C4-2B (cell line): Measurements from ENCODE around the gene HECW1.

Experiments used
- H3K27ac ChIP-seq: fragments of 450-650 bp; 2 replicates; pipeline ENCODE4 v1.5.1; 2017
- CTCF ChIP-seq: fragments of 450-650 bp; conservative IDR thresholded peaks from 2 replicates; pipeline ENCODE4 v1.5.1; 2017; ENCODE audit warnings: mild to moderate bottlenecking
- ZFX ChIP-seq: fragments of 450-650 bp; IDR thresholded peaks from 2 replicates; pipeline ENCODE4 v1.6.1; 2017

The HECW1 gene

GRCh38 chr7:43260980-43261878 lies 148.8 kb downstream of the HECW1 start:
- TF ChIP-seq ZFX, result no peak
- TF ChIP-seq CTCF, result peak; percentile 93
- no peak overlapping the region for H3K27ac ChIP-seq

- TF ChIP-seq CTCF (no peak), ZFX (no peak)
These were observed 152.7 kb downstream of the HECW1 start for GRCh38 chr7:43265139-43265538.

DNA sequence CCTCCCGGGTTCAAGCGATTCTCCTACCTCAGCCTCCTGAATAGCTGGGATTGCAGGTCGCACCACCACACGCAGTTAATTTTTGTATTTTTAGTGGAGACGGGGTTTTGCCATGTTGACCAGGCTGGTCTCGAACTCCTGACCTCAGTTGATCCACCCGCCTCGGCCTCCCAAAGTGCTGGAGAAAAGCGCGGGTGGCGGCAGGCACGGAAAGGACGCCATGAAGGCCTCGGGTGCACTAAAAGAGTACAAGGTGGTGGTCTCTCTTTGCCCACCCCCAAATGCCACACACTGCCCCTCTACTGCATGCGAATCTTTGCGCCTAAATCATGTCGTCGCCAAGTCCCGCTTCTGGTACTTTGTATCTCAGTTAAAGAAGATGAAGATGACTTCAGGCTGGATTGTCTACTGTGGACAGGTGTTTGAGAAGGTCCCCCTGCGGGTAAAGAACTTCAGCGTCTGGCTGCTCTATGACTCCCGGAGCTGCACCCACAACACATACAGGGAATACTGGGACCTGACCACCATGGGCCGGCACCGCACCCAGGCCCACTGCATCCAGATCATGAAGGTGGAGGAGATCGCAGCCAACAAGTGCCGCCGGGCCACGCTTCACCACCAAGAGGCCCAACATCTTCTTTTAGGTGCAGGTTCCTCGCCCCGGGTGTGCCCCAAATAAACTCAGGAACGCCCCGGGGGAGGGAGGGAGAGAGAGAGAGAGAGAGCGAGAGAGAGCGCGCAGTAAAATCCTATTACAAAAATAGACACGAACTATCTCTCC lies 161.7 kb downstream of the HECW1 start:
- no peak overlapping the region for H3K27ac ChIP-seq
- no peak for TF ChIP-seq CTCF
- TF ChIP-seq ZFX, result no peak

More at GRCh38 chr7:43265139-43265538, 152.7 kb downstream of the HECW1 start:
- H3K27ac ChIP-seq, result no peak overlapping the region

GRCh38 chr7:43274752-43275151 lies 162.3 kb downstream of the HECW1 start:
- TF ChIP-seq CTCF (no peak), ZFX (no peak)
- H3K27ac ChIP-seq, result no peak overlapping the region

- no peak overlapping the region for H3K27ac ChIP-seq
- TF ChIP-seq ZFX, result no peak
These were observed 164.1 kb downstream of the HECW1 start for GRCh38 chr7:43276547-43276946.

DNA sequence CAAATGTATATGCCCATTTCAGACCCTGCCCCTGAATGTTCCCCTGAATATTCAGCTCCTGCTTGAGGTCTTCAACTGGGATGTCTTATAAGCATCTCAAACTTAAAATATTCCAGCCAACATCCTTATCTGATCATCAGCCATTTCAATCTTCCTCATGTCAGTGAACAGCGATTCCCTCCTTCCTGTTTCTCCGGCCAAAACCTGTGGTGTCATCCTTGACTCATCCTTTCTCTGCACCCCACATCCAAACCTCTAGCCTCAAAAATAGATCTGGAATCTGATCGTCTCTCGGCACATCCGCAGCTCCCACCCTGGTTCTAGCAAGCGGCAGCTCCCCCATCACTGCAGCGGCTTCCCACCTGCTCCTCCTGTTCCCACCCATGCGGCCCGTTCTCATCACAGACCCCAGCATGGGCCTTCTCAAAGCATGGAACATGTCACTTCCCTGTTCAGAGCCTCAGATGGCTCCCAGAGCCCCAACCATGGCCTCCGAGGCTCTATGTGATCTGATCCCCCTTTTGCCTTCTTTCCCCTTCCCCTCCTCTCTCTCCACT lies 165.7 kb downstream of the HECW1 start:
- TF ChIP-seq CTCF (no peak), ZFX (no peak)
- H3K27ac ChIP-seq, result no peak overlapping the region

GRCh38 chr7:43281268-43281667 lies 168.8 kb downstream of the HECW1 start:
- H3K27ac ChIP-seq, result no peak overlapping the region
- TF ChIP-seq CTCF (no peak), ZFX (no peak)
